ENCODE results near the gene KATNA1. TPM values are rescaled to one million over a fixed set of nuclear protein-coding genes. Genes with fewer than 3 reads are reported as not detected.

The KATNA1 gene
- total and polyA plus RNA-seq, 4 donors = 10.5 to 28.1 (median 12.4) TPM

- no peak overlapping the region for H3K9ac ChIP-seq (ENCODE audit: insufficient read depth in 1 of 2, low read length in 2 of 2)
- peaks cover 0 to 14% (median 0%) of the 10 kb centered on the region in 5 donors for H3K4me1 ChIP-seq (ENCODE audit: control insufficient read depth in 5 of 5, insufficient read depth in 5 of 5, low read length in 5 of 5)
- no peaks in the 10 kb centered on the region for H3K27me3 ChIP-seq (ENCODE audit: control insufficient read depth in 3 of 3, insufficient read depth in 3 of 3, low read length in 2 of 3)
- ATAC-seq (ENCODE audit: insufficient read depth, low FRiP score) (no peak), DNase-seq (no peak)
- H3K36me3 ChIP-seq (ENCODE audit: control insufficient read depth in 4 of 4, insufficient read depth in 4 of 4, low read length in 4 of 4) = peaks cover 0 to 5% (median 0%) of the 10 kb centered on the region in 4 donors
- no peak for TF ChIP-seq CTCF (IDR thresholded peaks at IDR 0.05; ENCODE audit: control extremely low read depth, extremely low read depth)
- WGBS, 2 donors = 96 to 97% methylated on average over 1 of the region's 1 CpG
- H3K4me3 ChIP-seq = no peak overlapping the region
- H3K9me3 ChIP-seq (ENCODE audit: control insufficient read depth in 4 of 4, insufficient read depth in 3 of 4, low read length in 3 of 4) = no peaks in the 10 kb centered on the region
- H3K27ac ChIP-seq (ENCODE audit: low read depth in 1 of 2, low read length in 1 of 2) = no peak overlapping the region
Observed at GRCh38 chr6:149642829-149643580, 5.5 kb downstream of the KATNA1 start.

- H3K9me3 ChIP-seq (ENCODE audit: control insufficient read depth in 4 of 4, insufficient read depth in 3 of 4, low read length in 3 of 4) = no peaks in the 10 kb centered on the region
- TF ChIP-seq CTCF (IDR thresholded peaks at IDR 0.05; ENCODE audit: control extremely low read depth, extremely low read depth) = no peak
- DNase-seq = no peak
- H3K9ac ChIP-seq (ENCODE audit: insufficient read depth in 1 of 2, low read length in 2 of 2) = no peak overlapping the region
- H3K4me3 ChIP-seq = no peak overlapping the region
- H3K27me3 ChIP-seq (ENCODE audit: control insufficient read depth in 3 of 3, insufficient read depth in 3 of 3, low read length in 2 of 3) = no peaks in the 10 kb centered on the region
- H3K4me1 ChIP-seq (ENCODE audit: control insufficient read depth in 5 of 5, insufficient read depth in 5 of 5, low read length in 5 of 5) = no peaks in the 10 kb centered on the region
- H3K36me3 ChIP-seq (ENCODE audit: control insufficient read depth in 4 of 4, insufficient read depth in 4 of 4, low read length in 4 of 4) = peaks cover 0 to 5% (median 3%) of the 10 kb centered on the region in 4 donors
- 75 to 79% methylated on average over 2 of the region's 2 CpGs for WGBS, 2 donors
- H3K27ac ChIP-seq (ENCODE audit: low read depth in 1 of 2, low read length in 1 of 2) = no peak overlapping the region
- no peak for ATAC-seq (ENCODE audit: insufficient read depth, low FRiP score)
Observed at GRCh38 chr6:149636124-149636523, 12.4 kb downstream of the KATNA1 start.

GRCh38 chr6:149634315-149634714 lies 14.2 kb downstream of the KATNA1 start:
- Histone ChIP-seq H3K9ac (ENCODE audit: insufficient read depth in 1 of 2, low read length in 2 of 2) (no peak overlapping the region), H3K36me3 (ENCODE audit: control insufficient read depth in 4 of 4, insufficient read depth in 4 of 4, low read length in 4 of 4) (peaks cover 0 to 8% (median 4%) of the 10 kb centered on the region in 4 donors), H3K9me3 (ENCODE audit: control insufficient read depth in 4 of 4, insufficient read depth in 3 of 4, low read length in 3 of 4) (no peaks in the 10 kb centered on the region), H3K27me3 (ENCODE audit: control insufficient read depth in 3 of 3, insufficient read depth in 3 of 3, low read length in 2 of 3) (no peaks in the 10 kb centered on the region), H3K4me3 (no peak overlapping the region), H3K4me1 (ENCODE audit: control insufficient read depth in 5 of 5, insufficient read depth in 5 of 5, low read length in 5 of 5) (no peaks in the 10 kb centered on the region), H3K27ac (ENCODE audit: low read depth in 1 of 2, low read length in 1 of 2) (no peak overlapping the region)
- no peak for TF ChIP-seq CTCF (IDR thresholded peaks at IDR 0.05; ENCODE audit: control extremely low read depth, extremely low read depth)
- ATAC-seq (ENCODE audit: insufficient read depth, low FRiP score) = no peak
- WGBS, 2 donors = 83 to 93% methylated on average over 1 of the region's 1 CpG
- no peak for DNase-seq

Measured in lung (tissue), 12 donors.